ENCODE measurements around the gene RIN3.

GRCh38 chr14:92649934-92650545 is 136.5 kb downstream of the RIN3 start:
- TF ChIP-seq CTCF (IDR thresholded peaks at IDR 0.05) (no peak), EZH2phosphoT487 (IDR thresholded peaks at IDR 0.05) (no peak), EZH2 (IDR thresholded peaks at IDR 0.05) (no peak)

Measured in neural progenitor cell (in vitro differentiated cells).